Neuronal stem cell (in vitro differentiated cells): ENCODE data around the gene ZNF654.

Source experiments
- DNase-seq: peaks from one replicate; pipeline ENCODE4 v3.0.0-alpha.2; 2013; ENCODE audit warnings: low spot score
- H2AFZ ChIP-seq: one replicate; pipeline ENCODE4 v1.6.1; 2013; ENCODE audit warnings: mild to moderate bottlenecking, low read length, inconsistent platforms
- H2AK5ac ChIP-seq: 2 replicates; pipeline ENCODE4 v1.6.1; 2013; ENCODE audit warnings: low read depth, mild to moderate bottlenecking, inconsistent platforms, low read length, moderate library complexity, mixed read lengths
- H2BK120ac ChIP-seq: 2 replicates; pipeline ENCODE4 v1.6.1; 2013; ENCODE audit warnings: low read depth, mild to moderate bottlenecking, inconsistent platforms, low read length, moderate library complexity, mixed read lengths
- H2BK12ac ChIP-seq: one replicate; pipeline ENCODE4 v1.6.1; 2013; ENCODE audit warnings: low read length, inconsistent platforms
- H2BK15ac ChIP-seq: 2 replicates; pipeline ENCODE4 v1.6.1; 2013; ENCODE audit warnings: mild to moderate bottlenecking, low read length, inconsistent platforms, mixed read lengths
- H2BK5ac ChIP-seq: one replicate; pipeline ENCODE4 v1.6.1; 2013; ENCODE audit warnings: inconsistent platforms, mild to moderate bottlenecking, low read length, moderate library complexity
- H3K14ac ChIP-seq: one replicate; pipeline ENCODE4 v1.6.1; 2013; ENCODE audit warnings: low read length, inconsistent platforms
- H3K18ac ChIP-seq: 2 replicates; pipeline ENCODE4 v1.6.1; 2013; ENCODE audit warnings: low read length, inconsistent platforms
- H3K23ac ChIP-seq: 2 replicates; pipeline ENCODE4 v1.6.1; 2013; ENCODE audit warnings: low read depth, mild to moderate bottlenecking, mixed read lengths, low read length, inconsistent platforms; ENCODE audit not compliant: poor library complexity
- H3K27ac ChIP-seq: replicated peaks from 3 replicates; pipeline ENCODE4 v1.5.1; 2013; ENCODE audit warnings: low read length, inconsistent platforms
- H3K27me3 ChIP-seq, 3 experiments: 2 replicates each; pipeline ENCODE4 v1.6.1; 2013; ENCODE audit warnings: low read length in 3 of 3, mild to moderate bottlenecking in 2 of 3, inconsistent platforms in 1 of 3, low read depth in 1 of 3, mixed read lengths in 1 of 3, moderate library complexity in 1 of 3; ENCODE audit not compliant: control insufficient read depth in 3 of 3, insufficient read depth in 3 of 3
- H3K36me3 ChIP-seq, 2 donors: replicated peaks in 1 of 2; 2 replicates each; pipeline ENCODE4 v1.6.1; 2013; ENCODE audit warnings: low read length in 2 of 2; ENCODE audit not compliant: control insufficient read depth in 2 of 2, insufficient read depth in 2 of 2
- H3K4ac ChIP-seq: 2 replicates; pipeline ENCODE4 v1.6.1; 2013; ENCODE audit warnings: inconsistent platforms, mild to moderate bottlenecking, low read length, moderate library complexity
- H3K4me1 ChIP-seq, 2 donors: 1 replicate in 1 of 2; 2 replicates in 1 of 2; pipeline ENCODE4 v1.6.1; 2013; ENCODE audit warnings: low read length in 2 of 2, low read depth in 1 of 2; ENCODE audit not compliant: control insufficient read depth in 2 of 2, insufficient read depth in 1 of 2
- H3K4me2 ChIP-seq: one replicate; pipeline ENCODE4 v1.6.1; 2013; ENCODE audit warnings: mild to moderate bottlenecking, low read length, inconsistent platforms; ENCODE audit not compliant: insufficient read depth, poor library complexity, severe bottlenecking
- H3K4me3 ChIP-seq, 2 donors: 2 replicates each; pipeline ENCODE4 v1.5.1; 2013; ENCODE audit warnings: low read length in 2 of 2, mild to moderate bottlenecking in 2 of 2, inconsistent platforms in 1 of 2, moderate library complexity in 1 of 2
- H3K79me1 ChIP-seq: one replicate; pipeline ENCODE4 v1.6.1; 2013; ENCODE audit warnings: low read depth, mild to moderate bottlenecking, inconsistent platforms, low read length, moderate library complexity
- H3K9ac ChIP-seq: one replicate; pipeline ENCODE4 v1.6.1; 2013; ENCODE audit warnings: mild to moderate bottlenecking, low read depth, low read length, inconsistent platforms; ENCODE audit not compliant: poor library complexity
- H3K9me3 ChIP-seq, 2 donors: replicated peaks in 1 of 2; 2 replicates each; pipeline versions ENCODE3 to v1.6.1; 2013; ENCODE audit warnings: low read length in 2 of 2, mild to moderate bottlenecking in 2 of 2, inconsistent platforms in 1 of 2, low read depth in 1 of 2, mixed read lengths in 1 of 2, moderate library complexity in 1 of 2; ENCODE audit not compliant: control insufficient read depth in 2 of 2, insufficient read depth in 1 of 2
- H4K8ac ChIP-seq: one replicate; pipeline ENCODE4 v1.6.1; 2013; ENCODE audit warnings: low read depth, mild to moderate bottlenecking, inconsistent platforms, low read length, moderate library complexity
- H4K91ac ChIP-seq: one replicate; pipeline ENCODE4 v1.6.1; 2013; ENCODE audit warnings: low read length, low read depth, mild to moderate bottlenecking, inconsistent platforms; ENCODE audit not compliant: poor library complexity
- WGBS, 2 donors: extraction: QIAGEN DNeasy Blood & Tissue Kit; methylation state at CpG; one replicate each; pipeline ENCODE4 v1.1.7; 2013; ENCODE audit warnings: missing lambda C conversion rate in 2 of 2, mixed read lengths in 1 of 2; ENCODE audit not compliant: insufficient read length in 2 of 2, insufficient replicate concordance in 1 of 2; ENCODE audit errors: extremely low coverage in 2 of 2; 5-methylcytosine and 5-hydroxymethylcytosine counted together

ZNF654 gene

GRCh38 chr3:88131695-88132094, 72.6 kb downstream of the ZNF654 start:
- WGBS, 2 donors = no CpG with 5 or more reads among the region's 1 CpG
- no peak overlapping the region for H2AK5ac ChIP-seq

GRCh38 chr3:88132894-88133293, 73.8 kb downstream of the ZNF654 start:
- no peak overlapping the region for H2BK12ac ChIP-seq
- no peak overlapping the region for H3K9ac ChIP-seq
- no peak overlapping the region for H3K18ac ChIP-seq
- H3K14ac ChIP-seq = no peak overlapping the region
- H2BK120ac ChIP-seq = no peak overlapping the region
- no peak overlapping the region for H3K4ac ChIP-seq
- no peaks in the 10 kb centered on the region for H3K79me1 ChIP-seq
- H3K27me3 ChIP-seq = no peaks in the 10 kb centered on the region
- no peak overlapping the region for H2BK5ac ChIP-seq
- peaks cover 0 to 79% of the 10 kb centered on the region in 2 donors for H3K36me3 ChIP-seq
- no peaks in the 10 kb centered on the region for H3K4me1 ChIP-seq
- no peak overlapping the region for H3K27ac ChIP-seq
- no peak for DNase-seq
- H3K4me3 ChIP-seq = no peak overlapping the region
- WGBS, 2 donors = no CpG with 5 or more reads among the region's 1 CpG
- H2BK15ac ChIP-seq = no peak overlapping the region
- no peak overlapping the region for H3K23ac ChIP-seq
- no peak overlapping the region for H2AFZ ChIP-seq
- H2AK5ac ChIP-seq = no peak overlapping the region
- H4K91ac ChIP-seq = no peak overlapping the region
- no peak overlapping the region for H3K4me2 ChIP-seq
- no peak overlapping the region for H4K8ac ChIP-seq
- no peaks in the 10 kb centered on the region for H3K9me3 ChIP-seq

More at GRCh38 chr3:88131695-88132094, 72.6 kb downstream of the ZNF654 start:
- no peak overlapping the region for H2AFZ ChIP-seq
- no peak overlapping the region for H2BK15ac ChIP-seq
- no peak overlapping the region for H3K9ac ChIP-seq
- H3K18ac ChIP-seq = no peak overlapping the region
- no peak overlapping the region for H3K27ac ChIP-seq
- no peaks in the 10 kb centered on the region for H3K4me1 ChIP-seq
- no peak overlapping the region for H3K23ac ChIP-seq
- no peak overlapping the region for H4K8ac ChIP-seq
- H3K14ac ChIP-seq = no peak overlapping the region
- H3K27me3 ChIP-seq = no peaks in the 10 kb centered on the region
- no peak overlapping the region for H3K4me3 ChIP-seq
- H2BK120ac ChIP-seq = no peak overlapping the region
- H3K4me2 ChIP-seq = no peak overlapping the region
- H3K79me1 ChIP-seq = no peaks in the 10 kb centered on the region
- DNase-seq = no peak
- peaks cover 0 to 77% of the 10 kb centered on the region in 2 donors for H3K36me3 ChIP-seq
- H3K9me3 ChIP-seq = no peaks in the 10 kb centered on the region
- no peak overlapping the region for H2BK5ac ChIP-seq
- no peak overlapping the region for H2BK12ac ChIP-seq
- H4K91ac ChIP-seq = no peak overlapping the region
- no peak overlapping the region for H3K4ac ChIP-seq

DNA sequence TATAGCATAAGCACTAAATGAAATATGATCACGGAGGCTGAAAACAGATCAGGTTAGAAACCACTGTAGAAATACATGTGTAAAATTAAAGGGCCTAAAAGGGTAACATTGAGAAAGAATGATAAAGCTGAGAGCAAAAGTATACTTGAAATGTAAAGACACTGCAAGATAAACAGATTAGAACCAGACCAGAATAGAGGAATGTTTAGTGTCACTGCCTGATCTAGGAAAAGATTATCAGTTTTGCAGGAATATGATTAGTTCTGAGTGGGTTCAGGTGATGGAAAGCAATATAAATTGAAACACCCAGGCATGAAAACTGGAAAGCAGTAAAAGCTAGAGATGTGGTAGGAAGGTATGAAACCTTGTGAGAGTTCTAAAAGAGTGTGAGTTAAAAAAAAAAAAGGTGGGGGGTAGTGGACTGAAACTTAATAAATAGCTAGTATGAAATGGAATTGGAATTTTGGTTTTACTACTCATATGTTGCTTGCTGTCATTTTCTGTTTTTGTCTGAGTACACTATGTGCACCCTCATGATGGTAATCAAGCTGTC, 74.7 kb downstream of the ZNF654 start:
- Histone ChIP-seq H3K4me2 (no peak overlapping the region), H2BK5ac (no peak overlapping the region), H3K23ac (no peak overlapping the region), H3K9me3 (no peaks in the 10 kb centered on the region), H3K4me3 (no peak overlapping the region), H3K9ac (no peak overlapping the region), H4K91ac (no peak overlapping the region), H3K27ac (no peak overlapping the region), H3K27me3 (no peaks in the 10 kb centered on the region), H4K8ac (no peak overlapping the region), H2BK12ac (no peak overlapping the region), H3K4ac (no peak overlapping the region), H2AFZ (no peak overlapping the region), H3K18ac (no peak overlapping the region), H2BK15ac (no peak overlapping the region), H2BK120ac (no peak overlapping the region), H2AK5ac (no peak overlapping the region), H3K4me1 (no peaks in the 10 kb centered on the region), H3K79me1 (no peaks in the 10 kb centered on the region), H3K36me3 (peaks cover 0 to 88% of the 10 kb centered on the region in 2 donors), H3K14ac (no peak overlapping the region)
- WGBS, 2 donors = no CpG with 5 or more reads among the region's 1 CpG
- DNase-seq = no peak

GRCh38 chr3:88137836-88138235, 78.8 kb downstream of the ZNF654 start:
- Histone ChIP-seq H3K27ac (no peak overlapping the region), H3K27me3 (no peaks in the 10 kb centered on the region), H2AK5ac (no peak overlapping the region), H3K4me3 (no peak overlapping the region), H4K91ac (no peak overlapping the region), H2BK12ac (no peak overlapping the region), H3K9me3 (no peaks in the 10 kb centered on the region), H3K9ac (no peak overlapping the region), H3K18ac (no peak overlapping the region), H3K79me1 (no peaks in the 10 kb centered on the region), H3K4me2 (no peak overlapping the region), H2BK120ac (no peak overlapping the region), H2BK15ac (no peak overlapping the region), H3K4me1 (no peaks in the 10 kb centered on the region), H3K14ac (no peak overlapping the region), H2AFZ (no peak overlapping the region), H4K8ac (no peak overlapping the region), H3K23ac (no peak overlapping the region), H3K36me3 (peaks cover 4 to 93% of the 10 kb centered on the region in 2 donors), H3K4ac (no peak overlapping the region), H2BK5ac (no peak overlapping the region)
- no CpG with 5 or more reads among the region's 1 CpG for WGBS, 2 donors
- no peak for DNase-seq
